ELR (cell line): Measurements from ENCODE around the gene BACH2.
"Not testable (repeated sequence)": the region's sequence is repeated elsewhere in the genome, so short reads cannot be mapped to it uniquely, and the experiment has no call there.

ENCODE experiments used
- DNase-seq: peaks from one replicate; pipeline ENCODE4 v3.0.0-alpha.2; 2015; ENCODE audit warnings: low read depth

BACH2 gene

GRCh38 chr6:90209527-90209926 lies 87.1 kb downstream of the BACH2 start:
- no peak for DNase-seq

DNA sequence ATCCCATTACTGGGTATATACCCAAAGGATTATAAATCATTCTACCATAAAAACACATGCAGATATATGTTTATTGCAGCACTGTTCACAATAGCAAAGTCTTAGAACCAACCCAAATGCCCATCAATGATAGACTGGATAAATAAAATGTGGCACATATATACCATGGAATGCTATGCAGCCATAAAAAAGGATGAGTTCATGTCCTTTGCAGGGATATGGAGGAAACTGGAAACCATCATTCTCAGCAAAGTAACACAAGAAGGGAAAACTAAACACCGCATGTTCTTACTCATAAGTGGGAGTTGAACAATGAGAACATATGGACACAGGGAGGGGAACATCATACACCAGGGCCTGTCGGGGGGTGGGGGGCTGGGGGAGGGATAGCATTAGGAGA lies 88.0 kb downstream of the BACH2 start:
- DNase-seq = not testable (repeated sequence)

DNA sequence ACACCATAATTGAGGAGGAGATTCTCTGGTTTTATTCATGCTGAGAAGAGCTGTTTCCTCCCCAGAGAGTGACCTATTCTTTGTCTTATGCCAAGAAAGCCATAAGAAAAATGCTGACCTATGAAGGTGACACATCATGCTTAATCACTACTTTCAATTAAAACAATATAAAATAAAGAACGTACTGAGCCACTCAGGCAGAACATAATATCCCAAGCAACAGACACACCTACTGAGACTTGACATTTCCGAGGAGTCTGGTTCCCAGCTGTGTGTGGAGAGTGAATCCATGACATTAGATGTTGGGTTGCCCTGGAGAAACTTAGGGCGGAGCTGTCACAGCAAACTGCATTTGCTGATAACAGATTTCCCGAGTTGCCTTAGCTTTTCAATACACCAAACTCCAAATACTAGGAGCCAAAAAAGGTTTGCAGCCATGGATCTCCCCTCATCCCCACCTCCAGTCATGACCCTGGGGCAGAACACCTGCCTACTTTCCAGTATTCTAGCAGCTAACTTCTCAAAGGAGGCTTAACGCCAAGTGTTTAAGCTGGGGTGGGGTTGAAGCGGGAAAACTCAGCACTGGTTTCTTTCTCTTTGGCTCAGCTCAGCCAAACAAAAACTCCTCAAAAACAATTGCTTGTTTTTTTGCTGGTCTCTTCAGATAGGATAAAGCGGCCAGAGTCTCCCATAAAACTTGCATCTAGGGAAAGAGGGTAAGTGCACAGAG lies 92.2 kb downstream of the BACH2 start:
- DNase-seq = peak; percentile 28

GRCh38 chr6:90203672-90204071 lies 93.0 kb downstream of the BACH2 start:
- no peak for DNase-seq

DNA sequence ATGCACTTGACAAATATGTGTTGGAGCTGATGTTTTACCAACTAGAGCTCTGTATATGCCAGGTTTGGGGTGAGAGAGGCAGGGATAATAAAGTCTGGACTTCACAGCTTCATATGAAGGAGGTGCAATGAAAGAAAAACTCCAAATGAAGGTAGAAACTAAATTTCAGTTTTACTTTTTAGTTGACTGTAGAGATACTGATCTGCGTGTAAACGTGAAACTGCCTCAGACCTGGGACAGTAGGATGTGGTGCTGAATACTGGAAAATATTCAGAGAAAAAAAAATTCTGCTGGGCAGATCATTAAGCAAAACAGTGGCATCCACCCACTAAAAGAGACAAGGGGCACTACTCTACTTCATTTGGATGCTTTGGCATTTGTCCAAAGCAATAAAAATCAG lies 94.5 kb downstream of the BACH2 start:
- no peak for DNase-seq

DNA sequence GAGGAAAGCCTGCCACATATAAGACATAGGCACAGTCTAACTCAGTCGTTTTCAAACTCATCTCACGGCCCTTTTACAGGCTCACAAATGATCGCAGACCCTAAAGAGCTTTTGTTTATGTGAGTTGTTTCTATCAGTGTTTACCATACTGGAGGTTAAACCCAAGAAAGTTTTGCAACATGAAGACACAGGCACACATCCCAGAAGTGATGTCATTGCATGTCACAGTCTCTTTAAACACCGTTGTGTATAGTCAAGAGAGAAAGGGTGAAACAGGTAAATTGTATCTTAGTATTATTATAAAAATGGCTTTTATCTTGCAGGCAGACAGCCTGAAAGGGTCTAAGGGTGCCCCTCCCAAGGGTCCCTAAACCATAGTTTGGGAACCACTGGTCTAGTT lies 96.7 kb downstream of the BACH2 start:
- DNase-seq = no peak

DNA sequence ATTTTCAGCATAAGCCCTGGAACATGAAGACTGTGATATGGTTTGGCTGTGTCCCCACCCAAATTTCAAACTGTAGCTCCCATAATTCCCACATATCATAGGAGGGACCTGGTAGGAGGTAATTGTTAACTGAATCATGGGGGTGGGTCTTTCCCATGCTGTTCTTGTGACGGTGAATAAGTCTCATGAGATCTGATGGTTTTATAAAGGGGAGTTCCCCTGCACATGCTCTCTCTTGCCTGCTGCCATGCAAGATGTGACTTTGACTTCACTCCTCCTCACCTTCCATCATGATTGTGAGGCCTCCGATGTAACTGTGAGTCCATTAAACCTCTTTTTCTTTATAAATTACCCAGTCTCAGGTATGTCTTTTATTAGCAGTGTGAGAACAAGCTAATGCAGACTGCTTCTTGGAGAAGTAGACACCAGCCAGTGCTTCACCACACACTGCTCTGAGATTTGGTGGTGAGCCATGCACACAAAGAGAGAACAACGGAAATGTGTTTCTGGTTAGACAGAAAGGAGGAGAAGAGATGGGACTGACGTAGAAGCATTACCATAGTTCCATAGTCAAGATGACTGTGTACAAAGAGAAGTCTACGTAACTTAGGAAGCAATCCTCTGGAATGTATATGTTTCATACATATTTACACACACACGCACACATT lies 97.8 kb downstream of the BACH2 start:
- DNase-seq = no peak

GRCh38 chr6:90197854-90198496 lies 98.7 kb downstream of the BACH2 start:
- DNase-seq = peak; percentile 46

- DNase-seq = no peak
Measured at GRCh38 chr6:90195094-90195829, 101.4 kb downstream of the BACH2 start.

- peak; percentile 82 for DNase-seq
Measured at GRCh38 chr6:90194371-90194841, 102.2 kb downstream of the BACH2 start.

GRCh38 chr6:90193359-90193758 lies 103.3 kb downstream of the BACH2 start:
- DNase-seq = no peak

- DNase-seq = no peak
Measured at GRCh38 chr6:90192857-90193256, 103.8 kb downstream of the BACH2 start.

GRCh38 chr6:90190752-90191395 lies 105.8 kb downstream of the BACH2 start:
- no peak for DNase-seq

GRCh38 chr6:90190131-90190530 lies 106.5 kb downstream of the BACH2 start:
- DNase-seq = no peak

DNA sequence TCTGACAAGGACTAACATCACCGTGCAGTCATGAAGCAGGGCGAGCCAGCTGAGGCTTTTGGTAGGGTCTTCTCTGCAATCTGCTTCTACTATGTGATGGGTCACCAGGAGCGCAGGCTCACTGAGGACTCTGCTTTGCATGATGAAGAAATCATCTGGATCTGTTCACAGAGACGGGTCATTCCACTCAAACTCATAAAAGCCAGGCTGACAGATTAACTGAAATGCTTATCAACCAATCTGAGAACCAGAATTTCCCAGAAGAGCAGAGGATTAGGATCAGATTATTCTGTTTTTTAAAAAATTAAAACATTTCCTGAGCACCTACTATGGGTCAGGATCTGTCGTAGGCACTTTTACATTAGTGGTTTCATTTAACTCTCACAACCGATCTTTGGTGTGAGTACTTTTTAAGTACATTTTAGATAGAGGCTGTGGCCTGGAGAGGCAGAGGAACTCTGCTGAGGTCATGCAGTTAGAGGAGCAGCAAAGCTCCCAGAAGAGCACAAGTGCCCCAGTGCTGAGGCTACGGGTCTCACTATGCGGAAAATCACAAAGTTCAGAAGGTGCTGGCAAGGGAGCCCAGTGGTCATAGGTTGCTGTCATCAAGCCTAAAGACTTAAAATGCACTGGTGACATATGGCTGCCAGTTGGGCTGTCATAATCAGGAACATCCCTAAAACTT lies 109.1 kb downstream of the BACH2 start:
- no peak for DNase-seq

- DNase-seq = no peak
Measured at GRCh38 chr6:90186637-90187371, 109.8 kb downstream of the BACH2 start.

- no peak for DNase-seq
Measured at GRCh38 chr6:90186026-90186425, 110.6 kb downstream of the BACH2 start.

- peak; percentile 48 for DNase-seq
Measured at GRCh38 chr6:90184334-90185298, 112.0 kb downstream of the BACH2 start.

DNA sequence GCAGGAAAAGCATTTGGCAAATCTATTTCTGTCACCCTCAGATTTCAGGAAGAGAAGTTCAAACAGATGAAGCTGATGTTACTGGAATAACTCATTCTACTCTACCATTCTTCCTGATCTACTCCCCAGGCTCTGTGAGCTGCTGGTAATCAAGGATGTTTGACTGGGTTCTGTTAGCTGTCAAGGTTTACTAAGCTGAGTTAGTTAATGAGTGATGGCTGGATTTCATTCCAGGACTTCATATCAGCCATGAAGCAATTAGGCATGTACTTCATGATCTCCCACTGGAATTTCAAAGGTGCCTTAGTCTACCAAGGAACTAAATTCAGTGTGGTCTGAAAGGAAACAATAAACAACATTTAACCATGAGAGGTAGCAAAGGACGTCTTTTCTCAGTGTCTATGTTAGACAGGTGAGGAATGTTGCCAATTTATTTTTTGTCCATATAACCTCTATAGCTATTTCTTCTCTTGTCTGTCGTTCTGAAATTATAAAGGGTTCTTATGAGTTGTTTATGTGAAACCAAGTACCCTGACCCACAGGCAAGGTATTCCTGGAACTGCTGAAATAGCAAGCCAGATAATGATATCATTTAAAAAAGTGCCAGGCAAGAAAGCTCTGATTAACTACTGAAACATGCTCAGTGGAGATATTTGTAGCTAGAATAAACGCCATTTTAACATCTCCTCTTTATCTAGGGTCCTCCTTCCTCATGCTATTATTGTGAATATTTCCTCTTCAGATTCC lies 112.9 kb downstream of the BACH2 start:
- DNase-seq = no peak
